Ureter (tissue), 1 donor: ENCODE measurements around the gene ADAR. TPM values are rescaled to one million over a fixed set of nuclear protein-coding genes. Genes with fewer than 3 reads are reported as not detected.
A peak's percentile ranks its signal among the peaks of the same experiment; 100 is the strongest.

Experiments
- DNase-seq: peaks from one replicate; pipeline ENCODE4 v3.0.0-alpha.2; 2020; ENCODE audit warnings: low spot score
- total RNA-seq: library from RNA; stranded (reverse); gene quantifications from one replicate; pipeline ENCODE4 v1.2.4, GENCODE V29; 2023
- donor health status: DM: yes; HTN: yes; CAD: no.

The ADAR gene
- total RNA-seq, 1 donor from 2014 or later, result 192 TPM

DNA sequence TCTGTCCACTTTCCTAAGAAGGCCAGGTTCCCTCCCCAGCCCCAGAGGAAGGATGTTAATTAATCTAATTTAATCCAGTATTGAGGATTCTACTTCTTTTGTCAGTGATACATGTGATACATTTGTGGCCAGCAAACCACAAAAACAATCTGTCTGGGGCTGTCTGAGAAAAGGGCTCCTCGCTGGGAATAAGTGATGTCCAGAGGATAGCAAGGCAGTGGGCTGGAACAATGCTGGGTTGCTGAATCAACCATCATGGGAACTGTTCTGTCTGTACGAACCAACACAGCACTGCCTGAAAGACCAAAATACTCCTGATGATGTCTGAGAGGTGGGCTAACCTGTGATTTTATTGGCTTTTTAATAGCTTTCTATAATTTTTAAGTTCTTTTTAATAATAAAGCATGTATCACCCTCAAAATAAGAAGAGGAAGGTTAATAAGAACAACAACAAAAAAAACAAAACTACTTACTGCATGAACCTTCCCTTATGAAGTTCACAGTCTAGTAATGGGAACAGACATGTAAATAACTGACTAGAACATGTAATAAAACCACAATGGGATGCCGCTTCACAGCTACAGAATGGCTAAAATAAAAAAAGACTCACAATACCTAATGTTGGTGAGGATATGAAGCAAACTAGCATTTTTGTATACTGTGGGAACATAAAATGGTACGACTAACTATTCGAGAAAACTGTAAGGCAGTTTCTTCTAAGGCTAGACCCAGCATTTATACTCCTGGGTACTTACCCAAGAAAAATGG is 11.4 kb upstream of the ADAR start:
- no peak for DNase-seq

DNA sequence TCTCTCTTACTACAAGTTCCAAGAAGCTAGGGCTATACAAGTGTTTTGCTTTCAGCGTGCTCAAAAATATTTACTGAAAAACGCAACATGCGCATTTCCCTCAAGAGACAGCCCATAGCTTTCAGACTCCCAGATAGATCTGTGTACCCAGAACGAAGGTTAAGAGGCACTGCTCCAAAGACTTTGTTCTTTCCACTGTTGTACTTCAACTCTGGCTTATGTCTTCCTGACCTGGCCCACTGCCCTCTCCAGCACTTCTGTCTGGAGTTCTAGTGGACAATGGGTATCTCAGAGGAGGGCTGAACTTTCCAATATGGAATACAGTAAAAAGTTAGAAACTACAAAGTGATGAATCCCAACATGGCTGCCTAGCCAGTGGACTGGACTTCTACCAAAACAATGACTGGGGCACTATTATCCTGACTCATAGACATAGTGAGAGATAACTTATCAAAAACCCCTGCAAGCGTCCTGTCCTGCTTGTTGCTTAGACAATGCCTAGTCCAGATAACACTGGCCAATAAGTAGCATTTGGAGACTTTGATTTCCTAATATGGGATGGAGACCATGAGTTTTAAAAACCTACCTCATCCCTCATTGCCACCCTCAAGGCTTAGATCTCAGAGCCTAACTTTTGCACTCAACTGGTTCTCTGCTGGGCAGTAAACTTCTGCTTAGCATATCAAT is 8.8 kb upstream of the ADAR start:
- DNase-seq, result no peak

DNA sequence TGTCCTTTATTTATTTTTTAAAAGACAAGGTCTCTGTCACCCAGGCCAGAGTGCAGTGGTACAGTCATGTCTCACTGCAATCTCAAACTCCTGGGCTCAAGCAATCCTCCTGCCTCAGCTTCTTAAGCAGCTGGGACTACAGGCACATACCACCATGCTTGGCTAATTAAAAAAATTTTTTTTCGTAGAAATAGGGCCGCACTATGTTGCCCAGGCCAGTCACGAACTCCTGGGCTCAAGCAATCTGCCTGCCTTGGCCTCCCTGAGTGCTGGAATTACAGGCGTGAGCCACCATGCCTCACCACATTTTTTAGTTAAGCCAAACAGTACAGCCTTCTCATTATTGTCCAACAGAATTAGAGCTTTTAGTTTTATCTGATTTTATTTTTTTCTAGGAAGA is 7.4 kb upstream of the ADAR start:
- DNase-seq, result no peak

DNA sequence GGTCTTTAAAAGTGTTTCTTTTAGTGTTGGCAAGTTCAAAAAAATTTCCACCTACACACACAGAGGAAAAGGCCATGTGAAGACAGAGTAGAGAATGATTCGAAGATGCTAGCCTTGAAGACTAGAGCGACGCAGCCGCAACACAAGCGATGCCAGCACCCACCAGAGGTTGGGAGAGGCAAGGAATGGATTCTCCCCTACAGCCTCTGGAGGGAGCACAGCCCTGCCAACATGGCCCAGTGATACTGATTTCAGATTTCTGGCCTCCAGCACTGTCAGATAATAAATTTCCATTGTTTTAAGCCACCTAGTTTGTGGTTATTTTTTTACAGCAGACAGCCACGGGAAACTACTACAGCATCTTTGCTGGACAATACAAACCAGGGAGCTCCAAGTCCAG is 6.9 kb upstream of the ADAR start:
- DNase-seq, result no peak

DNA sequence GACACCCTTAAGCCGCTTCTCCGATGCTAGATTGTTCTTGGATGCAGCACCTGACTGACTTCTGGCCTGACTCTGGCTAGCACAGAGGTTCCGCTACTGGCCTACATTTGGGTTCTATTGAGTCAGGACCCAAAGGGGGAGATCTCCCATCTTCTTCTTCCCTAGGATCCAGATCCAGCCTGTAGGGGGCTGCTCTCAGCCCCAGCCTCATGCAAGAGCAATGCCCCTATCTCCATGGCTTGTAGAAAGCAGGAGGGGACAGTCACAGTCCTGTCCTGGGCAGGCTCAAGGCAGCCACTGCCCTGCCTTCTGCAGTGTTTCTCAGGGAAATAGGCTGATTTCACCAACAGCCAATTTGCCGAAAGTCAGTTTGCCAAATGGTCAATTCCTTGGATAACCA is 6.3 kb upstream of the ADAR start:
- no peak for DNase-seq

DNA sequence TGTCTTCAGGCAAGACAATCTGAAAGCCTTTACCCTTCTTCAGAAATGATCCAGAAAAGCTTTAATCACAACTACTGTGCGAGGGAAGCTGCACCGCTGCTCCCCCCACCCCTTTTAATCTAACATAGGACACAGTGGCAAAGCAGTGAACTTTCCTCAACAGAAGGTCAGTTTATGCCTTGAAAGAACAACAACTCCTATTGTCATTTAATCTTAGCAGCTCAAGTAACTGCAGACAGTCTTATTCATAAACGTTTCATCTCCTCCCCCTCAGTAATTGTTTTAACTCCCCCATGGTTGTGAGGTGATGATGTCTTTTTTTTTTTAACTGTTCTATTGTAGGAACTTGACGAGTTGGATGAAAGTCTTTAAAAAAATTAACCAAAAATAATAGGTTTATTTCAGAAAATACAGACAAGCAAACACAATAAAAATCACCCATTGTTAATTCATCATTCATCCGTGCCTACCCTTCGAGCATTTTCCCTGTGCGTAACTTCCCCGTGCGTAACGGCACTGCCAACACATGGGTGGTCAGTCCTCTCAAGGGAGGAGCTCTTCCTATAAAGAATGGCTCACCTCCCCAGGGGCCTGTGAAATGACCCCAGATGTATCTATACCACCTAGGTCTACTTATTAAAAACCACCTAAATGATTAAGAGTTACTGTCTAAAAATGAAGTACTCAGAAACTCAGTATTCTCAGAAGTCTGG is 3.3 kb upstream of the ADAR start:
- DNase-seq, result peak; percentile 13

DNA sequence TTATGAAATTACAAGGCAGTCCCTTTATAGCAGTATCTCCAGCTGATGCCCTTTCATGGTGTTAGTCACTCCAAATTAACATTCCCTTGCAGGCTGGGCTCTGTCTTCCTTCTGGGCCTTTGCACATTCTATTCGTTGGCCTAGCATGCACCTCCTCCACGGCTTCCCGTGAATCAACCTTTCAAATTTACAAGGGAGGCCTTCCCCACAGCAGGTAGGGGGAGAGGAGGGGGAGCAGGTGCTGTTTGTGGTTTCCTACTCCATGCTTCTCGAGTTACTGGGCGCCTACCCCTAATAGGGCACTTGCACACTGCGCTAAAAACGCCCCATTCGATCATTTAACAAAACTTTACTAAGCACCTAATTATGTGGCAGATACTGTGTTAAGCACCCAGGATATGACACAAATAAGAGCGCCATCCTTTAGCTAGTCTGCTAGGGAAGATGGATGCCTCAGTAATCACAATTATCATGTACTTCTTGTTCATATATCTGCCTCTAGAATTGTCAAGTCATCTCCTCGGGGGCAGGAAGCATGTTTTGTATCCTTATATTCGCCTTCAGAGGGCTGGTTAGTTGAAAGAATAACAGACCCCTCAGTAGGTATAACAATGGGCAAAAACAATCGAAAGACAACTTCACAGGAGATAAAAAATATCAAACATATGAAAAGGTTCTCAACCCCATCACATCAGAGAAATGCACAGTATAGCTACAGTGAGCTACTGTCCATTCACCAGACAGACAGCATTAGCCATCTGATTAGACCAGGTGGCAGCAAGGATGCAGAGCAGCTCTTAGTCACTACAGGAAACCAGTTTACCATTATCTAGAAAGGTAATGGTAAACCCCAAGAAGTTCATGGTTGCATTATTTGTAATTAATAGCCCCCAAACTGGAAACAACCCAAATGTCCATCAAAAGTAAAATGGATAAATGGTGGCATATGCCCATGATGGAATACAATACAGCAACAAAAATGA is 1.7 kb upstream of the ADAR start:
- no peak for DNase-seq

DNA sequence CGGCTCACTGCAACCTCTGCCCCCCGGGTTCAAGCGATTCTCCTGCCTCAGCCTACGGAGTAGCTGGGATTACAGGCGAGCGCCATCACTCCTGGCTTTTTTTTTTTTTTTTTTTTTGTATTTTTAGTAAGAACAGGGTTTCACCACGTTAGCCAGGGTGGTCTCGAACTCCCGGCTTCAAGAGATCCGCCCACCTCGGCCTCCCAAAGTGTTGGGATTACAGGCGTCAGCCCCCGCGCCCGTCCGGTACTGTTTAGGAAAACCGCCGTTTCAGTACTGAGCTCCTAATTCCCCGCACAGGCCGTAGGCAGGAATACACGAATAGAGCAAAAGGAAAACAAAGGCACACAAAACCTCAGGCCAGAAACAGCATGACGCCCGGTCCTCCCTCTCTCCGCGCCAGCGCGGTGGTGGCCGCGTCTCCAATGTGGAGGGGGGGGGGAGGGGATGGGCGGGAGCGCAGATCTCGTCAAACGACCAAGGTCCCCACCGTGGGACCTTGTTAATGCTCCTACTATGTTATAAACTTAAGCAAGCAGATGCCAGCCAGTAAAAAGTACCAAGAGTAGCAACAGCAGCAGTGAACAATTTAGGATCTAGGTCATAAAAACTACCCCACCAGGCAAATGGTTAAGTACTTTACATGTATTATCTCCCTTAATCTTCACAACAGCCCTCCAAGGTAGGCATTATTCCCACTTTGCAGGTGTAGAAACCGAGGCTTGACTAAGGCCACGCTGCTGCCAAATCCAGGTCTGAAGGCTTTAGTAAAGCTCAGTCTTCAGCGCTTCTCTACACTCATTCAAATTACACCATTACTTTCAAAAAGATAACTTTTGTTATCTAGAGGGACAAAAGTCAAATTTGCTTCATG is 648 bp upstream of the ADAR start:
- peak; percentile 52 for DNase-seq

DNA sequence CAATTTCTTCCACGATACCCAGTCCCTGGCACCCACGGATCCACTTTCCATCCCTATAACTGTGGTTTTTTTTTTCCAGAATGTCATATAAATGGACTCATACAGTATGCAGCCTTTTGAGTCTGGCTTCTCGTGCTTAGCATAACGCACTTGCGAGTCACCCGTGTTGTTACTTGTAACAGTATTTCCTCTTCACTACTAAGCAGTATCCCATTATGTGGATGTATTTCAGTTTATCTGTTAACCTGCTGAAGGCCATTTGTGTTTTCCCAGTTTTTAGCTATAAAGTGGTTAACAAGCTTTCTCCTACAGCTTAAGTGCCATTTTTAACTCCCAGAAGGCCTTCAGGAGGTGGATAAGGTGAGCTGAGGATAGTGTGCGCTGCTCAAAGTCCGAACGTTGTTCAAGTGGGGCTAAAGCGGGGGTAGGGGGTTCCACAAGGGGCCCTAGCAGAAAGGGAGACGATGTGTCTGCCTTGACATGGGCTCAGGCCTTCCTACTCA is 829 bp downstream of the ADAR start:
- DNase-seq, result no peak

DNA sequence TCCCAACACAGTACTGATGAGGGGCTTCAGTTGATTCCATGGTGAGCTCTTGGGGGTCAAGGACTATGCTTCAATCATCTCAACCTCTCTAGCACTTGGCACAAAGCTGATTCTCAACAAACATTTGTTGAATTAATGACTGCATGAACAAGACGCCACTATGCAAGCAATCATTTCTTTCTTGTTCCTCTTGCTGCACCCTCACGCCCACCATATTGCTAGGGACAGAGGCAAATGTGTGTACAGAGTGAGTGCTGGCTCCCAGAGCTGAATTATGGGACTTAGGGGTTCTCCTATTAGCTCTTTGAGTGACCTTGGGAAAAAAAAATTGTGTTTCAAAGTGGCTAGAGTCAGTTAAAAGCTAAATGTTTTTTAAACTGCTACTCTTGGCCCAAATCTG is 2.5 kb downstream of the ADAR start:
- DNase-seq, result no peak

DNA sequence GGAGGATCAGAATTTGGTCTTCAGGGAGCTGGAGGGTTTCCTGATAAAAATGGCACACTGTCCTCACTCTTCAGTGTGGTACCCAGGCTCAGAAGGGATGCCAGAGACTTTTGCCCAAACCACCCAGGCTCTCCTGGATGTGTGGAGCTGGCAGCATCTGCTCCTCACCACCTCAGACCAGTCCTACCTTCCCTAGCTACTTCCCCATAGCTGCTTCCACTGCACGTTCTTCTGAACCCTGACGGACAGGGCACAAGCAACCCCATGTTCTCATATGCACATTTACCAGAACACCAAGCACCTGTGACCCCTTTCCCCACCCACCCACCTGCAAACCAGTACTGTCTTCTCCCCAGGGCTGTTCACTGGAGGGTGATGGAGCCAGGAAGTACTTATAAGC is 4.7 kb downstream of the ADAR start:
- DNase-seq, result no peak

DNA sequence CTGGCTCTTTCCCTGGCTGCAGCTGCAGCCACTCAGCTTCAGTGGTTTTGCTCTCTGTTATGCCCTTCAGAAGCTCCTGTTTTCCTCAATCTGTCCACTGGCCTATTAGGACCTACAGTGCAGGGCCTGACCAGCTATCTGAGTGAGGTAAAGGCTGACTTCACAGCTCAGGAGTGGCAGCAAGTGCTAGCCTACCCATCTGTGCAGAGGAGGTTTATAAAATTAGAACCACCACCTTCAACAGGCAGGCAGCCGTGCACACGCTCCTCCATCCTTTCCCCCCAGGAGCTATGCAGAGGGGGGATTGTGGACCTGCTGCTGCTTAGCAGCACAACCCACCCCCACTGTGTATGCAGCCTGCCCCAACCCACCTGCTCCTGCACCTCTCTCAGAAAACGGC is 8.3 kb downstream of the ADAR start:
- DNase-seq, result no peak

DNA sequence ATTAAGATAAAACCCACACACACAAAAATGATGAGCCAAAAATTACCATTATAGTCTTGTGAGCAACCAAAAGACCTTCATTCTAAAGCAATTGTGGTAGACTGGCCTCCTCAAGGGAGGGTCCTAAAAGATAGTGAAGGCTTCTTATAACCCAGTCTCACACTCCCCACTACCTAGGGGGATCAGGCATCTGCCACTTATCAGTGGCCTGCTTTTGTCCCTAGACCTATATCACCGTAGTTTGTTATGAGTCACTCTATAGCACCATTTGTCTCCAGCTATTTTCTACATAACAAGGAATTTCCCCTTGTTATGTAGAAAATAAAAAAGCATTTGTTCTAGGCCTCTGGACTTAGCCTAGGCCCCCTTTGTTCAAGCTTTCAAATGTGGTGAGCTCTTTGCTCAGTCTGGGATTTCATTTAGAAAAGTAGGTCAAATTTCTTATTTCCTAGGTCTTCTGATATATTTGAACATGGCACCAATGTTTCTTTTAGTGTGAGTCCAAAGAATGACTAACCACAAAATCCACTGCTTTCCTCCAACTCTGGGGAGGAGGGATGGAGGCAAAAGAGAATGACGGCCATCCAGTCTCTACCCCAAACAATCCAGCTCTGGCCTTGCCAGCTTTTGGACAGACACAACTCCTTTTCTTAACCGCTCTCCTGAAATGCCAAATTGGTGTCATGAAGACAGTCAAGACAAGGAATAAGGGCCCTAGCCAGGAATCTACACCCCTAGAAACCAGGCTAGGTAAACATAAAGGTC is 8.9 kb downstream of the ADAR start:
- no peak for DNase-seq

DNA sequence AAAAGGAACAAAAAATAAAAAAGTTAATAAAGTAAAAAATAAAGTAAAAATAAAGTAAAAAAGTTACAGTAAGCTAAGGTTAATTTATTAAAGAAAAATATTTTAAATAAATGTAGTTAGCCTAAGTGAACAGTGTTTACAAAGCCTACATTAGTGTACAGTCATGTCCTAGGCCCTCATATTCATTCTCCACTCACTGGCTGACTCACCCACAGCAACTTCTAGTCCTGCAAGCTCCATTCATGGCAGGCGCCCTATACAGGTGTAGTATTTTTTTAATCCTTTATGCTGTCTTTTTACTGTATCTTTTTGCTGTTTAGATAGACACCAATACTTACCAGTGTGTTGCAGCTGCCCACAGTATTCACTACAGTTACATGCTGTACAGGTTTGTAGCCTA is 12.4 kb downstream of the ADAR start:
- DNase-seq, result no peak

DNA sequence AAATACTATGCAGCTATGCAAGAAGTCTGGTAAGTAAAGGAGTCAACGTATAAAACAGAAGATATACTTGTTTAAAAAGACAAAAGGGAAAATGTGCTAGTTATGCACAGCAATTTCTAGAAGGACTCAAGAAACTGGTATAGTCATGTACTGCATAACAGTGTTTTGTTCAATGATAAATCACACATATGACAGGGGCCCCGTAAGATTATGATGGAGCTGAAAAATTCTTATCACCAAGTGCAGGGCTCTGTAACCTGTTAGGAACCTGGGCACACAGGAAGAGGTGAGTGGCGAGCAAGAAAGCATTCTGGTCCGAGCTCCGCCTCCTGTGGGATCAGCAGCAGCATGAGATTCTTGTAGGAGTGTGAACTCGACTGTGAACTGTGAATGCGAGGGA is 13.2 kb downstream of the ADAR start:
- DNase-seq, result no peak

DNA sequence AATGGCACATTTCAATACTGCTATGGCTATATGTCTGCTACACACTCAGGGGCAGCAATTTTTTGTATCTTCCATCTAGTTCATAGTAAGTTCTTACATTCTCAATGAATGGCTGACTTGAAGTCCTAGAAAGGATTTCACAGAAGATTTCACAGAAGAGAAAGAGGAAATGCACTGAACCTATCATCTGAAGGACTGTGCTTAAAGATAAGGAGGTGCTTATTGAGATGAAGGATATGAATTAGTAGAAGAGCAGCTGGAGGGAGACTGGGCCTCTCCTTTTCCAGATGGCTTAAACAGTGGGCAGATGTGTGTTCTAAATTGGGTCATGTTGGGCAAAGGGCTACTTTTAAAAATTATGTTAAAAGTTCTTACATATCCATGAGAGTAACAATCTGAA is 14.6 kb downstream of the ADAR start:
- no peak for DNase-seq

DNA sequence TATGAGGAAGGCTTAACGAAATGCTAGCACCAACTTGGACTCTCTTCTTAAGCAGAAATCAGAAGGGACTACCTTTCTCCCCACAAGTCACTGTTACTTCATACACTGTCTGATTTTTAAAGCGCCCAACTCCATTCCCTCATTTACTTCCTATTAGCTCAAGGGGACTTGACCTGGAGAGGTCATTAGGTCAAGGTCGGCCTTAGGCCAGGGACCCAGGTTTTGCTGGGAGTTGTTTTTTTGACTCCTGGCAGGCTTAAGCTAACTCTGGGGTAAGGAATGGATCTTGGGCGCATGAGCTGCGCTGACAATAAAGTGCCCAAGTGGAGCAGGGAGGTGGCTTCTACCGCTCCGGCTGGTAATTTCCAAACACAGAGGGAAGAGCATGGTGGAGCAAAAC is 16.8 kb downstream of the ADAR start:
- DNase-seq, result no peak

DNA sequence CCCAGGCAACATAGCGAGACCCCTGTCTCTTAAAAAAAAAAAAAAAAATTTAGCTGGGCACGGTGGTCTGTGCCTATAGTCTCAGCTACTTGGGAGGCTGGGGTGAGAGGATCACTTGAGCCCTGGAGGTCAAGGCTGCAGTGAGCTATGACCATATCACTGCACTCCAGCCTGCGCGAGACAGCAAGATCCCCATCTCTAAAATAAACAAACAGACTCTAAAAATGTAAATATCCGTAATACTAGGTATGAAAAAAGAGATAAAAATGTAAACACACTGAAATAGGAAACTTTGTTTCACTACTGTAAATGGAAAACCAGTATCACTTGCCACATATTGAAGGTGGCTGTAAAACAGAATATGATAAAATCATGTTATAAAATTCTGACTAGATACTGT is 17.2 kb downstream of the ADAR start:
- no peak for DNase-seq

DNA sequence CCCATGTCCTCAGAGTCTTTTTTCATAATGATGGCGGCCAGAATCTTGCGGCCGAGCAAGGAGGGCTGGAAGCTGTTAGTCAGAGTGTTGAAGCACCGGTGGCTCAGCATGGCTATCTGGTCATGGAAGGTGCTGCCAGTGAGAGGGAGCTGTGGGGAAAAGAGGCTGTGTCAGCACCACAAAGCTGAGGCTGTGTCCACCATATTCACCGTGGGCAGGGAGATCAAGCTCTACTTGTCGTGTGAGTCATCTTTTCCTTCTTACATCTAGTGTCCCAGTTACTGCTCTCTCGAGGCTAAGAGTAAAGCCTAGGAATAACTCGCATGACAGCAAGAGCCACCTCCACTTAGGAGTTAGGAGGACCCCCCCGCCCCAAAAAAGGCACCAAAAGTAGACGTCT is 18.2 kb downstream of the ADAR start:
- no peak for DNase-seq

DNA sequence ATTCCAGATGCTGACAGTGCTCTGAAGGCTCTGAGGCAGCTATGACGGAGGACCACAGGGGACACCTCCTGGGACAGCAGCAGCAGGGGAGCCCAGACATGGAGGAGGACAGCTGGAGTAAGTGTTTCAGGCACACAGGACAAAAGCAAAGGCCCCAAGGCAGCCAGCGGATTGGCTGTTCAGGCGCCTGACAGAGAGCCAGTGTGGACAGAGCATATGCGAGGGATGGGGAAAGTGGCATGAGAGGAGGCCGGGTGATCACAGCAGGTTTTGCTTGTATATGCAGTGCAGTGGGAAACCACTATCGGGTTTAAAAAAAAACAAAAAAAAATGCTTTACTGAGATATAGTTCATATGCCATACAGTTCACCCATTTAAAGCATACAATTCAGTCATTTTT is 21.3 kb downstream of the ADAR start:
- no peak for DNase-seq
